Brain pericyte (primary cell): ENCODE measurements around the gene C2CD4D.

ENCODE experiments used
- DNase-seq: peaks from one replicate; pipeline ENCODE4 v3.0.0-alpha.2; 2012; ENCODE audit warnings: low read depth, low spot score

C2CD4D gene

GRCh38 chr1:151814971-151815545 lies 24.6 kb downstream of the C2CD4D start:
- DNase-seq: no peak

GRCh38 chr1:151814426-151814825 lies 25.2 kb downstream of the C2CD4D start:
- no peak for DNase-seq

- DNase-seq: no peak
These were observed 26.2 kb downstream of the C2CD4D start for GRCh38 chr1:151813271-151813977.

DNA sequence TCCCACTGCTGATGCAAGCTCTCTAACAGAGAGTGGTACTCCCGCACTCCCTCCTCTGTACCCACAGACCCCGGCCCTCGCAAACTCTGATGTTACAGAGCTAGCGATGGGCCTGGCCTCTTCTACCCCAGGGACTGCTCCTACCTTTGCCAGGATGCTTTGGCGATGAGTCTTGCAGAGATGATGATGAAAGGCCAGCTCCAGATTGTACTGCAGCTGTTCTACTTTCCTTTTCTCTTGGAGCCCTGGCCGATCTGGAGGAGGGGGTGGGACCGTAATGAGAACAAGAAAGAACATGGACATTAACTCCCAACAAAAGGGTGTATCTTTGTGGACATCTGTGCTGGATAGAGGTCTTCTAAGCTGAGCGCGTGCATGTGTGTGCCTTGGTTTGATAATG lies 28.4 kb downstream of the C2CD4D start:
- DNase-seq: no peak

DNA sequence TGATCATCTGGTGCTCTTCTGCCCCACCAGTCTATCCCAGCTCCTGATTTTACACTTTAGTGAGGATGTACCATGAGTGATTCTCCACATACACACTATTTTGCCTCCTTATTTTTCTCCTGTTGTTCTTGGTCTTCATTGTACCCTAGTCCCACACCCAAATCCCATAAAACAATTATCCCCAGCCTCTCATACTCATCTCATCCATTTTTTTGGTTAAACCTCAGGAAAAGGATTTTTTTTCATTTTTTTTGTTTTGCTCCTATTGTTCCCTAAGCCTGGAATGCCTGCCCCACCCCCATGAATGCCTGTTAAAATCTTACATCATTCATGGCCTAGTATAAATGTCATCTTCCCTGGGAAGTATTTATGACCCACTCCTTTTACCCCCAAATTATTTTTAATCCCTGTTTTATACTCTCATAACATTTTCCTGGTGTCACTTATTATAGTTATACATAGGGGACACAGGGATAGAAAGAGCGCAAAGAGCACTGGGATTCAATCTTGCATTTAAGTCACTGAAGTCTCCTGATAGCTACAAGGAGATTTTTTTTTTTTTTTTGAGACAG lies 29.5 kb downstream of the C2CD4D start:
- DNase-seq: no peak

- no peak for DNase-seq
These were observed 30.2 kb downstream of the C2CD4D start for GRCh38 chr1:151809290-151809984.

- DNase-seq: no peak
These were observed 31.9 kb downstream of the C2CD4D start for GRCh38 chr1:151807766-151808165.

DNA sequence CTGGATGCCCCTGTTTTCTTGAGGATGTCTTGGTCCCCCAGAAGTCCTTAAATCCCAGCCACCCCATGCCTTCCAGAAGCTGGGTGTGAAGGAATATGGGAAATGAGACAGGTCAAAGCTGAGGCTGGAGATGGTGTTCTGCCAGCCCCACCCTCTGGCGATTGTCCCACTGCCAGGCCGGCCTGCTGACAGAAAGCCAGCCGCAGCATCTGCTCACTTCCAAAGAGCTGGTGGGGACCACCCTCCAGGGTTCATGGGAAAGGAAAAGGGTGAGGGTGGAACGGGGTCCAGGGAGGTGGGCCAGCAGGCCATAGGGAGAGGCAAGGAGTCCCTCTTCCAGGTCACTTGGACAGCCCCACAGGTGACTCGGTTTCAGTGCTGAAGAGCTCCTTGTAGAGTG lies 32.5 kb downstream of the C2CD4D start:
- DNase-seq: no peak

GRCh38 chr1:151806170-151806569 lies 33.5 kb downstream of the C2CD4D start:
- DNase-seq: no peak

GRCh38 chr1:151805066-151805820 lies 34.4 kb downstream of the C2CD4D start, which contains the start of gene LINGO4:
LINGO4 (minus strand) TSS chr1:151805419; CDS start chr1:151802704, 2,715 bp downstream.
- DNase-seq: no peak

DNA sequence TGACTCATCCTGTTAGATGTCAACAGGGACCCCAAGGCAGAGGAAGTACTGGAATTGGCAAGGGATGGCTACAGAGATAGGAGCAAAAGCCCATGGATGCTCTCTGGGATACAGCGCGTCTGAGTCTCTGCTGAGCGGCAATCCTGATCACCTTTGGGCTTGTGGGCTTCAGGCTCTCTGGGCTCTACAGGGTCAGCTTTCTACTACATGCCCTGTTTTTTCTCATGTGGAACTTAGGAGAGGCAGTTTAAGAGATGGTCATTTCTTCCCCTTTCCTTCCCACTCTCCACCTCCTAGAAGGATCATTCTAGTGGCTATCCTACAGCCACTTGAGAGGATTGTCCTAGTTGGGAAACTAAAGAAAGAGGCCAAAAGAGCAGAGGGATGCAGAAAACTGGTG lies 35.7 kb downstream of the C2CD4D start:
- DNase-seq: no peak

DNA sequence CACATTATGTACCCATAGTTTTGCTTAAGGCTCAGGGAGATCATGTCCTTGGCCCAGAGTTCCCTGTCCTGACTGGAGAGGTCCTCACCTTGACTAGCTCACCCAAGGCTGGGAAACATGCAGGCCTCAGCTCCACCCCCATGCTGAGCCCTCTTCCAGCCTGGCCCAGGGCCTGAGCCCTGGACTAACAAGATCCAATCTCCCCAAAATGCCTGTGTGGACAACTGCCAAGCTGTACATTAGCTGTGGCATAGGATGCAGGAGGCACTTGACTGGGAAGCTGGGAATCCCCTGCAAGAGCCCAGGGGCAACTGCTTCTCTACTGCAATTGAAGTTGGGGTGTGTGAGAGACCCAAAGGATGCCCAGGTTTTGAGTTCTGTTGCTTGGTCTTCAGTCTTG lies 36.5 kb downstream of the C2CD4D start:
- no peak for DNase-seq

- DNase-seq: no peak
These were observed 37.2 kb downstream of the C2CD4D start for GRCh38 chr1:151802372-151802771.

GRCh38 chr1:151801846-151802245 lies 37.8 kb downstream of the C2CD4D start:
- DNase-seq: no peak

GRCh38 chr1:151801310-151801820 lies 38.3 kb downstream of the C2CD4D start:
- DNase-seq: no peak

DNA sequence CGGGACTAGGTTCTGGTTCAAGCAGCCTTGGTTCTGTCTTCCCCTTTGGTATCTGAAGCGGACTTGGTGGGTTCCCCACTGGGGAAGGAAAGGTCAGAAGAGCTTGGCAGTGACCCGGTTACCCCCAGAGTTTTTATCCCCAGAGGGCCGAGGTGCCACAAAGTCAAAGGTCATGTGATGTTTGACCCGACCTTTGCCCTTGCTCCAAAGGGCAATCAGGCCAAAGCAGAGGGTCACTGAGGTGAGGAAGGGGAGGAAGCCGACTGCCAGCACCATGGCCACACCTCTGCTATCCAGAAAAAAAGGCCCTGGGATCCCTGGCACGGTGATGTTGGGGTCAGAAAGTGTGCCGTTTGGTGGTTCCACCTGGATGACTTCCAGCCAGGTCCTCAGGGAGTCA lies 38.8 kb downstream of the C2CD4D start:
- no peak for DNase-seq

- no peak for DNase-seq
These were observed 40.2 kb downstream of the C2CD4D start for GRCh38 chr1:151799179-151800022.

GRCh38 chr1:151798571-151798970 lies 41.0 kb downstream of the C2CD4D start:
- DNase-seq: no peak

- no peak for DNase-seq
These were observed 48.5 kb downstream of the C2CD4D start for GRCh38 chr1:151790940-151791651.
